SU-DHL-6 (cell line): ENCODE results near the gene PPFIA2.

ENCODE experiments used
- CTCF ChIP-seq: fragments of 200-600 bp; sonication (generic); IDR thresholded peaks from one replicate; pipeline ENCODE4 v1.5.1; 2017; ENCODE audit warnings: antibody characterized with exemption, mild to moderate bottlenecking, low read length, moderate library complexity; ENCODE audit not compliant: insufficient read depth, poor library complexity, severe bottlenecking
- EZH2phosphoT487 ChIP-seq: fragments of 200-600 bp; sonication (generic), shearing (Covaris generic); conservative IDR thresholded peaks from 2 replicates; pipeline ENCODE4 v1.6.1; 2018; ENCODE audit warnings: mild to moderate bottlenecking, antibody characterized with exemption, low read length, moderate library complexity, mixed read lengths

DNA sequence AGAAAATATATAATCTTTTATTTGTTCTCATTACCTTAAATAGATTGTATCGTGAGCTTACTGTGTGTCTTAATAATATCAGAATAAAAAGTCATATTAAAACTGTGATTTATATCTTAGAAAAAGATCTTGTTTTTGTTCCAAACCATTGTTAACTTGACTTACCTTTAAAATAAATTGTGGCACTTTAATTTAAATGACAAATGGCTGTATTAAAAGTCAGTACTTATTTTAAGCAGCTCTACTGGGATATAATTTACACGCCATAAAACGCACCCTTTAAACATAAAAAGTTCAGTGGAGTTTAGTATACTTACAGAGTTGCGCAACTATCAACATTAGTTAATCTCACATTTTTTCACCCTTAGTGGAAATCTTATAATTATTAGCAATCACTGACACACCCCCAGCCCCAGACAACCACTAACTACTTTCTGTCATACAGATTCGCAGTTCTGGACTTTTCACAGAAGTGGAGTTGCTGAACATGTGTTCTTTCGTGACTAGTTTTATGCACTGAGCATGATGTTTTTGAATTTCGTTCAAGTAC is 369.5 kb downstream of the PPFIA2 start:
- no peak for TF ChIP-seq CTCF
- no peak for TF ChIP-seq EZH2phosphoT487
